ENCODE results near the gene MTMR3.
"Not testable (repeated sequence)": the region's sequence is repeated elsewhere in the genome, so short reads cannot be mapped to it uniquely, and the experiment has no call there.

MTMR3 gene

DNA sequence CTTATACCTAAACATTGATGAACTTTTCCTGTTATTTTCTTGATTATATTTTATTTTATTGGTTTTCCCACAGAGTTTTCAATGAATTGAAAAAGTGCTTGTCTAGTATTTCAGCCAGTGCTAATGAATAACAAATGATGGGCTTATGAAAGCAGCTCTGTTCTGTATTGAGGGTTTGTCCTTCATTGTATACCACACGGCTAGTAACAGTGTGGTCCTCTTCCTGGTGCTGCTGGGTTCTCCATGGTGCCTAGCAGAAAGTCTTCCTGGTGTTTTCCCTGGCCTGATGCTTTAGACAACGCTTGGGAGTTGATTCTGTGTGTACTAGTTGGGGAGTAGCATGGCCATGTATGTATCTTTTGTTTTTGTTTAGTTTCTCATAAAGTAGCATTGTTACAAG lies 89.1 kb downstream of the MTMR3 start:
- no peak for DNase-seq

DNA sequence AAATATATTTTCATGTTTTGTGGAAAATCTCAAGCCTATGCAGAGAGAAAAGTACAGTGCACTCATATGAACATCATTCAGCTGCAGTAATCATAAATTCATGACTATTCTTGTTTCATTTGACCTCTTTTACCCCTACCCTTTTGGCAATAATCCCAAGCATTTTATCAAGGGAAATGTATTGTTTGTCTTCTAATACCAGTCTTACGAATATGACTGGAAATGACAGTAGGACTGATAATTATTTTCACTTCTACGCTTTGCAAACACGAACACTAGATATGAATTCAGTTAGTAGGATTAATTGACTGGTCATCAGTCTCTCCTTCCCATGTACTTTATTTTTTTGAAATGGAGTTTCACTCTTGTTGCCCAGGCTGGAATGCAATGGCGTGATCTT lies 90.3 kb downstream of the MTMR3 start:
- no peak for DNase-seq

DNA sequence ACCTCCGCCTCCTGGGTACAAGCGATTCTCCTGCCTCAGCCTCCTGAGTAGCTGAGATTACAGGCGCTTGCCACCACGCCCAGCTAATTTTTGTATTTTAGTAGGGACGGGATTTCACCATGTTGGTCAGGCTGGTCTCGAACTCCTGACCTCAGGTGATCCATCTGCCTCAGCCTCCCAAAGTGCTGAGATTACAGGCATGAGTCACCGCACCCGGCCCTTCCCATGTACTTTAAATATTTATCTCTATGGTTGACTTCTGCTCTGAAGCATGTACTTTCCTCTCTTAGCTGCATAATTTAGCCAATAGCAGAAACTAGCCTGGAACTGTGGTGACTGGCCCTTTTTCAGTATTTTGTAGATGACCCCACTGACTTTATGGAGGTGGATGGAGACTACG lies 90.7 kb downstream of the MTMR3 start:
- DNase-seq, result not testable (repeated sequence)

DNA sequence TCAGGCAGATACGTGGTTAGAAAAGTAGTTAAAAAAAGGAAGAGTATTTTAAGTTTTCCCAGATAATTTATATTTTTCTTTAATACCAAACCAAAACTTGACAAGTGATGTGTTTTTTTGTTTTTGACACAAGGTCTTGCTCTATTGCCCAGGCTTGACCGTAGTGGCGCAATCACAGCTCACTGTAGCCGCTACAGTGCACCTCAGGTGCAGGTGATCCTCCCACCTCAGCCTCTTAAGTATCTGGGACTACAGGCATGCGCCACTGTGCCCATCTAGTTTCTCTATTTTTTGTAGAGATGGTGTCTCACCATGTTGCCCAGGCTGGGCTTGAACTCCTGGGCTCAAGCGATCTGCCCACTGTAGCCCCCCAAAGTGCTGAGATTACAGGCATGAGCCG lies 92.5 kb downstream of the MTMR3 start:
- no peak for DNase-seq

DNA sequence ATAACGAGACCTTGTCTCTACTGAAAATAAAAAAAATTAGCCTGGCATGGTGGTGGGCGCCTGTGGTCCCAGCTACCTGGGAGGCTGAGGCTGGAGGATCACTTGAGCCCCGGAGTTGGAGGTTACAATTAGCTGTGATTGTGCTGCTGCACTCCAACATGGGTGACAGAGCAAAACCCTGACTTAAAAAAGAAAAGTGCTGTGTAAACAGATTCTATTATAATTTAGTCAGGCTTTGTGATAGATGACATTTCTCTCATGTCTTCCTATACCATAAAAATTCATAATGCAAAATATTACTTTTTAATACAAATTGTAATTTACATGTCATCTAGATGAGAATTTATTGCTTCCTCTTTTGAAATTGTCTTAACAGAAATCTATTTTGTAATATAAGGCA lies 94.1 kb downstream of the MTMR3 start:
- no peak for DNase-seq

DNA sequence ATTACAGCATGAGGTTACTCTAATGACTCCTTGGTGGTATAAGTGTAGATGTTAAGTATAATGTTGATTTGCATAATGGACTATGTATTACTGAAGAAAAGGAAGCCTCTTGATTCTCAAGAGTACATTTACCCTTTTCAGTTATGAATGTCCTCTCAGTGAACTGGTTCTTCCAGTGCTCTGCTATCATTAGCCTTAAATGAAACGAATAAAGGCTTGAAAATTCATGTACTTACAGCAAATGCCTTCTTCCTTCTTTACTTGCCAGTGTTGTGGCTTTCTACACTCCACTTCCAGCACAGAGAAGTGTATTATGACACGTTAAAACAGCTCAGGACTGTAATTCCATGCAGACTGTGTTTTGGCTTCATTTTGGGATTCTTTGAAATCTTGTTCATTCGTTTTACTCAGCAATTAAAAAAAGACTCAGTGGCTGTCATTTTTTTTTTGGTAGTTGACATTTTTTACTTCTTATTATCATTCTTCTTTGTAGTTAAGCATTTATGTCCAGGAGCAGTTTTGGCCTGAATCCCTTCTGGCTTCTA lies 96.9 kb downstream of the MTMR3 start:
- no peak for DNase-seq

DNA sequence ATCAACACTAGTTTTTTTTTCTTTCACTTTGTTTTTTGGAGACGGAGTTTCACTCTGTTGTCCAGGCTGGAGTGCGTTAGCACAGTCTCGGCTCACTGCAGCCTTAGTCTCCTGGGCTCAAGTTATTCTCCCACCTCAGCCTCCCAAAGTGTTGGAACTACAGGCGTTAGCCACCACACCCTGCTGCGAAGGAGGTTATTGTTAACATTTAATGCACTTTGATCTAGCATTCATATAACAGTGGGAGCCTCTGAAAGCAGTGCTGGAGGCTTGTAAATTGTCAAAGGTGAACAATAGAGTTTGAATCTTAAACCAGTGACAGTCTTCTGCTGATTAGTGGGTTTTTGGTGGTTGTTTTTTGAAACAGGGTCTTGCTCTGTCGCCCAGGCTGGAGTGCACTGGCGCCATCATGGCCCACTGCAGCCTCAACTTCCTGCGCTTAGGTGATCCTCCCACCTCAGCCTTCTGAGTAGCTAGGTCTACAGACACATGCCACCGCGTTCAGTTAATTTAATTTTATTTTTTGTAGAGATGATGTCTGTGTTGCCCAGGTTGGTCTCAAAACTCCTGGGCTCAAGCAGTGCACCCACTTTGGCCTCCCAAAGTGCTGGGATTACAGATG lies 100.4 kb downstream of the MTMR3 start:
- DNase-seq, result no peak

DNA sequence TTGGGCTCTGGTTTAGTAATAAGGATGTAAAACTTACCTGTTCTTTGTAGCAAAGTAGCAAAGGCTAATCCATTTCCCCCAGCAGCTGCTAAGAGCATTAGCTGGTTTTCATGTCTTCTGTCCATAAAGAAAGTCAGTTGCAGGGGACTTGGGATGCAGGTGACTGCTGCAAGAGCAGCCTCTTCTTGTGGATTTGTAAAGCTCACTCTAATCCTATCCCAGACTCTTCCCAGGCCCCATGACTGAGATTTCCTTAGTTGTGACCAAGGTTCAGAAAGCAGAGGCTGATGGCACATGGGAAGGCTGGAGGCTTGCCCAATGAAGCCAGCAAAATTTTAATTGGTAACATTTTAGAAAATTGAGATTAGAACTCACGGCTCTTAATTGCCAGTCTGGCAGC lies 102.9 kb downstream of the MTMR3 start:
- no peak for DNase-seq

DNA sequence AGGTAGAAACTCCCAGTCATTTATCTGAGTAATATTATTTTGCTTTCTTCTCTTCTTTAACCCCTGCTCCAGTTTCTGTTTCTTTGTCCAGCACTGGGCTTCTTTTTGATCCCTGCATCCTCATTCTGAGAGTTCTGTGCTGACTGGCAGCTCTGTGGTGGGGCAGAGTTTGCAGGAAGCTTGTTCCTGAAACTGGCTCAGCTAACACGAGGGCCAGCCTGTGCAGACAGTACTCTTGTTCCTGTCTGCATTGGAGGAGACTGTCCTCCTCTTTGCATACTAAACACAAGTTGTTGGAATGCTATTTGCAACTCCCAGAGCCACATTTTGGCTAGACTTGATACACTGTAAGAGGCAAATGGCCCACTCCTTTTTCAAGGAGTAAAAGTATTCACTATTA lies 104.2 kb downstream of the MTMR3 start:
- no peak for DNase-seq

DNA sequence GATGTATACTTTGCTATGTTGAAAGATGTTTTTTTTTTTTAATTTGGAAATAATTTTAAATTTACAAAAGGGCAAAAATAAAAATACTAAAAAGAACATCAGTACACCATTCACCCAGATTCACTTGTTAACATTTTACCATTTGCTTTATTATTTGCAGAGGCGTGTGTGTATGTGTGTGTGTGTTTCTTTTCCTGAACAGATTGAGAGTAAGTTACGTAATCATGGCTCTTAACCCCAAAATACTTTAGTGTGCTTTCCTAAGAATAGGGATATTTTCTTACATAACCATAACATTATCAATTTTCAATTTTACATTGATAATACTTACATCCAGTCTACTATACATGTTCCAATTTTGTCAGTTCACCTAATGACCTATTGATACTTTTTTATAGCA lies 105.7 kb downstream of the MTMR3 start:
- DNase-seq, result no peak

DNA sequence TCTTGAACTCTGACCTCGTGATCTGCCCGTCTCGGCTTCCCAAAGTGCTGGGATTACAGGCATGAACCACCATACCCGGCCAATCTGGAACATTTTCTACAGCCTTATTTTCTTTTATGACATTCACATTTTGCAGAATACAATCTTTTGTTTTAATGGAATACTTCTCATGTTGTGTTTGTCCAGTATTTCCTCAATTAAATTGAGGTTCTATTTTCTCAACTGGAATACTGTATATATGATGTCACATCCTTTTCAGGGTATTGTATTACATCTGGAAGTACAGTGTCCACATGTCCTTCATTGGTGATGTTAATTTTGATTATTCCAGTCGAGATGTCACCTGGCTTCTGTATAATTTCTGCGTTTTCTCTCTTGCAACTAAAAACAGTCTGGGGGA lies 106.5 kb downstream of the MTMR3 start:
- DNase-seq, result no peak

DNA sequence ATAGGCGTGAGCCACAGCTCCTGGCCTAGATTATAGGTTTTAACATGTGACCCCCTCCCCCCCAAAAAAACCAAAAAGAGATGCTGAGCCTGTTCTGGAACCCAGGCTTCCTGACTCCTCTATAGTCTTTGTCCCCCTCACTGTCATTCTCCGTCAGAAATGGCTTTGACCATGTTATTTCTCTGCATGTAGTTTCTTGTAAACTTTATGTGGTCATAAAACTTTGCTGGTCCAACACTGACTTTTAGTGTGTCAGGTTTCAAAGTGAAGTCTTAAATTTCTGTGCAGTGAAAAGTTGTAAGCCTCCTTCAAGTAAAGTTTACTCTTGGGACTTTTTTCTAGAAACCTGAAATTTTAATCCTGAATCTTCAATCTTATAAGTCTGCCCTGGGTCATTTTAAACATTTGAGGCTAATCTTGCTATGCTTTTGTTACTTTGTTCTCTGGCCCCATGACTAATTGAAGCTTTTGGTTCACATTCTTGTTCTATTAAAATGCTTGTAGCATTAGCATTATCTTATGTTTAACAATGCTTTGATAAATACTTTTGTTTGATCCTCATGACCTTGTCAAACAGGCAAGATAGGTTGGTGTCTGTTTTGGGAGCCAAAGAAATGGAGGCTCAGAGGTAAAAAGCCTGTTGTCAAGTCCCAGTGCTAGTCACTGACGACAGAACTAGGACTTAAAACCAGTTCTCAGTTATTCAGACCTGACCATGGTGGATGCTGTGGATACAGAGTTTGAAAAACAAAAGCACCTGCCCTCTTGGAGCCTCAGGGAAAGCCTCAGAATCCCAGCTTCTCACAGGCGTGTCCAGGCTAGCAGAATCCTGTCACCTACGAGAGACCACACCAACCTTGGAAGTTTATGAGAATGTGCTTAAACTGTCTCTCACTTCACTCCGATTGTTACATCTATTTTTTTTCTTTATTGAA lies 109.6 kb downstream of the MTMR3 start:
- DNase-seq, result no peak

DNA sequence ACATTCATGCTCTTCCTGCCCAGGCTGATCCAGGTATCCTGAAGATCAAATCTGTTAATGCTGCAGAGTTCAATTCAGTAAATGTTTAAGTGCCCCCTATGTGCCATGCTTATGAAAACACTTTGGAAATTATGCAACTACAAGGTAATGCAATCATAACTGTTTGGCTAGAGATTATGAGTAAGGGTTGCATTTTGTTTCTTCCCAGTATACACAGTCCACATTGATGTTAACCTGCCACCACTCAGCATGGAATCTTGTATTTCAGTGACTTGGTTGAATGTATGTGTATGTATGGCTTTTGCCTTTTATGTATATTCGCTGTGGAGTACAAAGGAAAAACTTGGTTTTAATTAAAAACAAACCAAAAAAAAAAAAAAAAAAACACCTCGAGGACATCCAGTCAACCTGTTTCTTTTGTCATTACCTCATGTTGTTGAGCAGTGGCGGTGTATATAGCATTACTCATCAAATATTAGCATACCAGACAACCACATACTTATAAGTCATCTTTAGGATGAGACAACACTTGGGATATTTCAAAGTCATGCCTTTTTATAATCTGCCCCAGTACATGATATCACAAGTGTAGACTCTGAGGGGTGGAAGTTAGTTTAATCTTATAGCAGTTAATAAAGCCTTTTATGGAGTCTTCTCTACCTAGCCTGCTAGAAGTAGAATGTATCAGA lies 111.2 kb downstream of the MTMR3 start:
- no peak for DNase-seq

DNA sequence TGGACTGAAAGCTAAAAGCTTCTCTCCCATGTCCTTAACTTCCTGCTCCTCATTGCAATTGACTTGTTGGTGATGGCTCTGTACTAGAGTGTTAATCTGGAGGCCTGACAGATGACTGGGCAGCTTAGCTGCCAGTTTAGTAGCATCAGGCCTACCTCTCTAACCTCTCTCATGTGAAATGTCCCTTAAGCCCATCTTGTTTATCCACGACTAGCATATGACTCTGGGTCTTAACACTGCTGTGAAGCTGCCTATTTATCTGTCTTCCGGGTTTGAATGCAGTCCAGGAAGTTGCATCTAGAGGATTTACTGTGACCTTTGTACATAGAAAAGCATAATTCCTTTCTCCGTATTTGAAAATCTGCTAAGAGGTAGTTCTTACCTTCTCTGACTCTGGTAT lies 112.0 kb downstream of the MTMR3 start:
- DNase-seq, result no peak

DNA sequence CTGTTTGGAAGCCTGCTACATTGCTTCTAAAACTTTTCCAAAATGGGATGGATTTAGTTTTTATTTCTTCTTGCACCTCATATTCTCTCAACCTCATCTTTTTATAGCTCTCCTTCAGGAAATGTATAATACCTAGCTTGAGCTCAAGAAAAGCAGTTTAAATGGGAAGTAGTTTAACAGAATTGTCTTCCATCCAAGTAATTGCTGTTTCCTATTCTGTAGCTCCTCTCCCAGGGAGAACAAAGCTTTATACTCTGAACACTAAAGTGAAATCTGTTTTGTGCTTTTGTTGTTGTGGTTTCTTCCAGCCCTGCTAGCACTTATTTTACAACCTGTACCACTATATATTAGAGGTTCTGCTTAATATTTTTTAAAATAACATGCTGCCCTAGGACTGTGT lies 114.1 kb downstream of the MTMR3 start:
- DNase-seq, result no peak

DNA sequence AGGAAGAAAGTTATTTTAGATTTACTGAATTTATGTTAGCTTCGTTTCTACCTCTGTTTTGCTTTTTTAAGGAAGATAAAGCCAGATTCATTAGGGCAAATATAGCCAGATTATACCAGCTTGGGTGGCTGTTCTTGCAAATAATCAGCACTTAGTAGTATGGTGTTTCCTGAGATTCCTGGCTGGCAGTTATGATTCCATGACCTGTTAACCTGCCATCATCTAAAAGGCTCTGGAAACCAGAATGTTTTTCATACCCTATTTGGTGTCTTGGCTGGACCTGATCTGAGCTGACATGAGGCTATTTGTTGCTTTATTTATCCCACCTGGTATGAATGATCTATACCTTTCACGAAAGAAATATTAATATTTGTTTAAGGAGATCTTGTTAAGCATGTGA lies 114.5 kb downstream of the MTMR3 start:
- no peak for DNase-seq

DNA sequence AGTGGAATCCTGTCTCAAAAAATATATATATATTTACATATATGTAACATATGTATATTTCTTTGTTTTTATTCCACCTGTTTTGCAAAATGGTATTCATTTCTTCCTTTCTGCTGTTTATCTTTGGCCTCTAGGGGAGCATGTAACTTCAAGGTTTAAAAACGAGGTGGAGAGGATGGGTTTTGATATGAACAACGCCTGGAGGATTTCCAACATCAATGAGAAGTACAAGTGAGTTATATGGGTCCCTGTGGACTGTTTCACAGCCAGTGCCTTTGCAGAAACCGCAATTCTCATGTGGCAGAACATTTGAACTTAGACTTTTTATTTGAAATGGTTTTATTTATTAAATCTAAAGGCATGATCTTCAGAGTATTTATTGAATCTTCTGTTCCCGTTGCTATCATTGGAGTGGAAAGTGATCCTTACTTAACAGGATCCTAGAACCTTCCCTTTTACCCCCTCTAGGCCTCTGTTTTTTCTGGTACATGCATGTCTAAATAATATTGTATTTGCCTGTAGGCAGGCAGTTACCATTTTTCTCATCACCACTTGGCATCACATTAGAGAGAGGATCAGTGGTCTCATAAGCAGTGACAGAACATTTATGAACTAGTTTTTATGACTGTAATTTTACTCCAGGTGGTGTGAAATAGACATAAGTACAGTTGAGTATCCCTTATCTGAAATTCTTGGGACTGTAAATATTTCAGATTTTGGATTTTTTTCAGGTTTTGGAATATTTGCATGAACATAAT lies 115.8 kb downstream of the MTMR3 start:
- DNase-seq, result peak; percentile 18

DNA sequence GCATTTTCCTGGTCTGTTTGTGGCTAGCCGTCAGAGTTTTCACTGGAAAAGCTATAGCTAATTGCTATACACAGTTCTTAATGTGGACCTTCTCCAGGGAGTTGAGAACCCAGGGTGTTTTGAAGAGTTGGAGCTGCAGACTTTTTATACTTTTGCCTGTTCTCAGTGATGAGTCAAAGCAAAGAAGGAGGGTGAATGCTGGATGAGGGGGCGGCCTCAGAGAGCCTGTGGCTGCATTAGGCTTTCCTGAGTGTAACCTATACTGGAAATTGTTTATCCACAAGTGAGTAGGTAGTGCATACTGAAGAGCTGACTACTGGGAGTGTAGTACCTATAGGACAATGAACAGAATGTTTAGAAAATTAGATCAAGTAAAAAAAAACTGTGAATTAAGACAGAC lies 117.6 kb downstream of the MTMR3 start:
- DNase-seq, result no peak

DNA sequence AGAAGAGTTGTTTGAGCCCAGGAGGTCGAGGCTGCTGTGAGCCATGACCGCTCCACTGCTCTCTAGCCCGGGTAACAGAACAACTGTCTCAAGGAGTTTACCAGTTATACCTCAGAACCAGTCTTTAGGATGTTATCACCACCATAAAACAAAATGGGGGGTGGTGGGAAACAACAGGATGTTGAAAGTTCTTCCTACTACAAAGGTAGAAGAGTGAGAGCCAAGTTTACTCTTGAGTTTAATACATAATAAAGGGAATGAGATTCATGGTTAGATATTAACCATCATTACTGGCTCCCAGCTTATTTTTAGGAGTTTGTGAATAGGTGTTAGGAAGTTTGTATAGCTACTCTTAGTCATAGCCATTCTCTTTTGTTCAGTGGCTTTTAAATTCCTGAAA lies 118.5 kb downstream of the MTMR3 start:
- no peak for DNase-seq

DNA sequence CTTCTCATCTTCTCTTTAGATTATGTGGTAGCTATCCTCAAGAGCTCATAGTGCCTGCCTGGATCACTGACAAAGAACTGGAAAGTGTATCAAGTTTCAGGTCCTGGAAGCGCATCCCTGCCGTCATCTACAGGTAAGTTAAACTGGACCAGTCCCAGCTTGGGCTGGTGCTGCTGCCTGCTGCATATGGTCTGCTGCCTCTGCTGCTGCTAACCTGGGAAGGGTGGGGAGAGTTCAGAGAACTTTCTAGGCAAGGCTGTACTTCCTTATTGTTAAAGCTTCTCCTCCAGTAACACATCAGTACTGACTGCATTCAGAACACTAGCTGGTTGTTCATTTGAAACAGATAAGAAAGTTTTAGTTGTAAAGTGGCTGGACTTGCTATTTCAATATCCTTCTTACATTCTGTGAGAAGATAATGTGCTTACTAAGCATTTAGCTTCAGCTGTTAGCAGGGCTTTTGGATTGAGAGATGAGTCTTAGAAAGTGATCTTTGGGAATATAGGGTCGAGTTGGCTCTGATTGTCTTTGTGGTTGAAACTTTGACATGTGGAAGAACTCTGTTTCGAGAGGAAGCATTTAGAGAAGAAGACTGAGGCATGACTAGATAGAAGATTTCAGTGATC lies 120.0 kb downstream of the MTMR3 start:
- no peak for DNase-seq

DNA sequence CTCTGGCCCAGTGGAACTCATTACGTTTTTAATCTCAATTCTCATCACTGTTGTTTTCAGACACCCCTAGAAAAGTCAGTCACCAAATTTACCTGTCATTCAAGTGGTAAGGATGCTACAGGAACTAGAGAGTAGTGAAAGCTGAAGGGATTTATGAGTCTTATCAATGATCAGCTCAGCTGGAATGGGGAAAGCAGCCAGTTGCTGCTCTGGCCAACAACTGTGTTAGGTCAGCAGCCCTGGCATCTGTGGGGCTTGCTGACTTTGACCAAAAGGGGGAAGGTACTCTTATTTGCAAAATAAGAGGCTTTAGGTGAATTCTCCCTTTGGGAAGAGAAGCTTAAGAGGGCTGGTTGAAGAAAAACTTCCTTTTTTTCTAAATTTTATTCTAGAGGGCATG lies 121.1 kb downstream of the MTMR3 start:
- no peak for DNase-seq

DNA sequence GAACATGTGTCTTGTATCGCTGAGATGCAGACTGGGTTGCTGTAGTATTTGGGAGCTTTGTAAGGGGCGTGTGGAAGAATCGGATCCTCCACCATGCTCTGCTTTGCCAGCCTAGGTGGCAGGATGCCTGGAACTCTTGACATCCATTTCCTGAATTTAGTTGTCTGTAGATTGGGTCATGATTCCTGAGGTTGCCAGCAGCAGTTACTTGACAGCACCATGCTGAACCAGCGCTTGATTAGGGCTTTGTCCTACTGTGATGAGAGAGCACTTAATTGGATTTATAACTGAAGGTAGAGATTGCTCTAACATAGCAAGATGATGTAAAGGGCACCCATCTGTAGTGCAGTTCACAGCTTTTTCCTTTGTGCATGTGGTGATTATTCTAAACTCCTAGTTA lies 121.7 kb downstream of the MTMR3 start:
- no peak for DNase-seq

Data from CD4-positive, alpha-beta T cell treated with Interleukin-17A for 1 hour (primary cell).